RPMI7951 (cell line): ENCODE measurements around the gene TPO. TPM values are rescaled to one million over a fixed set of nuclear protein-coding genes. Genes with fewer than 3 reads are reported as not detected.

Experiments used
- DNase-seq: peaks from one replicate; pipeline ENCODE4 v3.0.0-alpha.2; 2012; ENCODE audit warnings: low read depth
- total RNA-seq: library from RNA; depleted of rRNA; stranded (reverse); fragments of >200 nt; shearing (Covaris generic); gene quantifications from 2 replicates; pipeline ENCODE4 v1.2.3, GENCODE V29; 2014

Gene TPO
- total RNA-seq, 1 experiment from 2014 or later, result not detected

GRCh38 chr2:1584051-1584531, 170.8 kb downstream of the TPO start:
- peak; percentile 46 for DNase-seq

- peak; percentile 76 for DNase-seq
Measured at GRCh38 chr2:1584691-1585485, 171.6 kb downstream of the TPO start.

GRCh38 chr2:1585635-1586034, 172.4 kb downstream of the TPO start:
- no peak for DNase-seq

GRCh38 chr2:1586251-1586922, 173.1 kb downstream of the TPO start:
- DNase-seq, result no peak

GRCh38 chr2:1586923-1587840, 173.9 kb downstream of the TPO start:
- DNase-seq, result peak; percentile 66

GRCh38 chr2:1588051-1588977, 175.1 kb downstream of the TPO start:
- no peak for DNase-seq

- peak; percentile 82 for DNase-seq
Measured at GRCh38 chr2:1588978-1589621, 175.8 kb downstream of the TPO start.

- DNase-seq, result peak; percentile 58
Measured at GRCh38 chr2:1590596-1591460, 177.6 kb downstream of the TPO start.

- DNase-seq, result peak; percentile 86
Measured at GRCh38 chr2:1591461-1591770, 178.2 kb downstream of the TPO start.
